HEK293 (cell line): ENCODE data around the gene TLE2.

ENCODE experiments used
- PRDM1 ChIP-seq: fragments of 450-650 bp; formaldehyde crosslinking; IDR thresholded peaks from 2 replicates; pipeline ENCODE4; 2016; ENCODE audit warnings: missing biosample characterization, missing genetic modification characterization
- ZEB2 ChIP-seq: fragments of 450-650 bp; formaldehyde crosslinking; IDR thresholded peaks from 2 replicates; pipeline ENCODE4 v1.5.1; 2016; ENCODE audit warnings: missing biosample characterization, missing genetic modification characterization
- ZNF175 ChIP-seq: fragments of 450-650 bp; formaldehyde crosslinking; IDR thresholded peaks from 2 replicates; pipeline ENCODE4 v1.5.1; 2016; ENCODE audit warnings: missing biosample characterization, missing genetic modification characterization
- TF ChIP-seq, protein P1 (sequence below): fragments of 450-650 bp; formaldehyde crosslinking; IDR thresholded peaks from 2 replicates; pipeline ENCODE4 v1.5.1; 2016; ENCODE audit warnings: missing biosample characterization, missing genetic modification characterization

DNA sequence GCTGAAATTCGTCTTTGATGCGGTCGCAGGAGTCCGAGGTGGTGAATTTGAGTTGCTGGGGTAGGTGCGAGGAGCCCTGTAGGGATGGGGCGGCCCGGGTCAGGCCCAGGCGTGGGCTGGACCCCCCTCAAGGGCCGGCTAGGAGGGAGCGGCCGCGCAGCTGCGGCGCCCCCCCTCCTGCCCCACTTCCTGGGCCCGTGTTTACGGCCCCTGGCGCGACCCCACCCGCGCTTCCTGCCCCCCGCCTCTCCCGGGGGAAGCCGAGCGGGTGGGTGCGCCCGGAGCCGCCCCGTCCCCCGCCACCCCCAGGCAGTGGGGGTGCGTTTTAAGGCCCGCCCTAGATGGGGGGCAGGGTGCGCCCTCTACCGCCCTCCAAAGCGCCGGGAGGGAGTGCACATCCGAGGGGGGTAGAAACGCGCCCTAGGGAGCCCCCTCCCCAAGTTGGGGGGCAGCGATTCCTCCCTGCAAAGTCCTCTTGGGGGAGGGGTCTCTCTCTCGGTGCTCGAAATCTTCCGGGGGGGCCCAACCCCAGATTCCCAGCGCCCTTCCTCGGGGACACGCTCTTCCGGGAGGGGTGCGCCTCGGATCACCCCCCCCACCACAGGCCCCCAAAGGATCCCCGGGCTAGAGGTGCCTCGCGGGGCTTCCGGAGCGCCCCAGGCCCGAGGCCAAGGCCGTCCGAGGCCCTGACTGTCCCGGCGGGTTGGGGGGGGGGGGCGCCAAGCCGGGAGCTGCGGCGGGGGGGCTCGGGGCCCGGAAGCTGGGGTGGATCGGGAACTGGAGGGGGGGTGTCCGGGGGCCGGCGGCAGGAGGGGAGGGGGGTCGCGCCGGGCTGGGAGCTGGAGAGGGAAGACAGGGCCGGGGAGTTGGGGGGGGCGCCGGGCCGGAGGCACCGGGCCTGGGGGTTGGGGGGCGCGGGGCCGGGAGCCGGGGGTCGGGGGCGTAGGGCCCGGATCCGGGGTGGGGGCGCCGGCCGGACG lies 32.4 kb upstream of the TLE2 start:
- TF ChIP-seq ZEB2 (no peak), ZNF175 (no peak), PRDM1 (tag by site-specific recombination) (no peak)
- TF ChIP-seq, protein P1, sequence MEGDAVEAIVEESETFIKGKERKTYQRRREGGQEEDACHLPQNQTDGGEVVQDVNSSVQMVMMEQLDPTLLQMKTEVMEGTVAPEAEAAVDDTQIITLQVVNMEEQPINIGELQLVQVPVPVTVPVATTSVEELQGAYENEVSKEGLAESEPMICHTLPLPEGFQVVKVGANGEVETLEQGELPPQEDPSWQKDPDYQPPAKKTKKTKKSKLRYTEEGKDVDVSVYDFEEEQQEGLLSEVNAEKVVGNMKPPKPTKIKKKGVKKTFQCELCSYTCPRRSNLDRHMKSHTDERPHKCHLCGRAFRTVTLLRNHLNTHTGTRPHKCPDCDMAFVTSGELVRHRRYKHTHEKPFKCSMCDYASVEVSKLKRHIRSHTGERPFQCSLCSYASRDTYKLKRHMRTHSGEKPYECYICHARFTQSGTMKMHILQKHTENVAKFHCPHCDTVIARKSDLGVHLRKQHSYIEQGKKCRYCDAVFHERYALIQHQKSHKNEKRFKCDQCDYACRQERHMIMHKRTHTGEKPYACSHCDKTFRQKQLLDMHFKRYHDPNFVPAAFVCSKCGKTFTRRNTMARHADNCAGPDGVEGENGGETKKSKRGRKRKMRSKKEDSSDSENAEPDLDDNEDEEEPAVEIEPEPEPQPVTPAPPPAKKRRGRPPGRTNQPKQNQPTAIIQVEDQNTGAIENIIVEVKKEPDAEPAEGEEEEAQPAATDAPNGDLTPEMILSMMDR (tag by site-specific recombination): peak; percentile 68
